ENCODE measurements around the gene JUNB.

- TF ChIP-seq CTCF (IDR thresholded peaks at IDR 0.05; ENCODE audit: insufficient read depth, low read depth, low read length) (no peak), EZH2 (IDR thresholded peaks at IDR 0.05; ENCODE audit: insufficient read depth, low read length) (no peak)
Observed at GRCh38 chr19:12749938-12750521, 41.3 kb upstream of the JUNB start.

Measured in astrocyte (in vitro differentiated cells and primary cell).